SK-N-MC (cell line): Measurements from ENCODE around the gene B4GALT2.

ENCODE experiments used
- EZH2 ChIP-seq: fragments of 200-600 bp; sonication (generic); IDR thresholded peaks from one replicate; pipeline ENCODE4 v1.6.1; 2017; ENCODE audit warnings: antibody characterized with exemption
- POLR2AphosphoS5 ChIP-seq: IDR thresholded peaks from 2 replicates; pipeline ENCODE4 v1.6.1; 2012; ENCODE audit warnings: mild to moderate bottlenecking, low read depth, low read length, borderline replicate concordance

- TF ChIP-seq EZH2 (no peak), POLR2AphosphoS5 (no peak)
These were observed 13.7 kb upstream of the B4GALT2 start for GRCh38 chr1:43965316-43965715.
